GM21825 (cell line): Measurements from ENCODE around the gene VPS35.
"Not testable (repeated sequence)": the region's sequence is repeated elsewhere in the genome, so short reads cannot be mapped to it uniquely, and the experiment has no call there.

Source experiments
- ATAC-seq: cut with Tn5 transposase; IDR thresholded peaks from one replicate; pipeline ENCODE4 v1.9.1; 2021; ENCODE audit warnings: mild to moderate bottlenecking, moderate library complexity; ENCODE audit not compliant: unreplicated experiment

Gene VPS35

DNA sequence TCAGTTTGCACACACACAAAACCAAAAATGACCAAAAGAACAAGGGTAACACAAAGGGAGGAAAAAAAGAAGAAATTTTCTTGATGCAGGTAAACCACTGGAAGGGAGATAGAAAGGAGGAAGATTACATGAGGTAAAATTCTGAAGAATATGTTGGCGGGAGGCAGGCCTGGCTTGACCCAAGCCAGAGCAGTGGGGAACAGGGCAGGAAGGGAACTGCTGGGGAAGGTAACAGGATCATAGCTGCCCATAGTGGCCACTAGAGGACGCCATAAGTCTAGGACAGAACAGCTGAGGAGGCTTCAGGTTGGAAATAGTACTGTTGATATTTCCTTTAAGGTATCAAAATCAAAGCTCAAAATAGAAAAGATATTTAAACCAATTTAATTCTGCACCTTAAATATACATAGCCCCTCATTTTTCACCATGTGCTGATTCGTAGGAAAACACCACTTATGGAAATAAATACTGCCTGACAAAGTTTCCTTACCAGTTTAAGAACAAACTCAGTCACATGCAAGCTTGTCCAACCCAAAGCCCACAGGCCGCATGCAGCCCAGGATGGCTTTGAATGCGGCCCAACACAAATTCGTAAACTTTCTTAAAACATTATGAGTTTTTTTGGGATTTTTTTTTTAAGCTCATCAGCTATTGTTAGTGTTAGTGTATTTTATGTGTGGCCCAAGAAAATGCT is 15.5 kb downstream of the VPS35 start:
- ATAC-seq: peak; percentile 81

DNA sequence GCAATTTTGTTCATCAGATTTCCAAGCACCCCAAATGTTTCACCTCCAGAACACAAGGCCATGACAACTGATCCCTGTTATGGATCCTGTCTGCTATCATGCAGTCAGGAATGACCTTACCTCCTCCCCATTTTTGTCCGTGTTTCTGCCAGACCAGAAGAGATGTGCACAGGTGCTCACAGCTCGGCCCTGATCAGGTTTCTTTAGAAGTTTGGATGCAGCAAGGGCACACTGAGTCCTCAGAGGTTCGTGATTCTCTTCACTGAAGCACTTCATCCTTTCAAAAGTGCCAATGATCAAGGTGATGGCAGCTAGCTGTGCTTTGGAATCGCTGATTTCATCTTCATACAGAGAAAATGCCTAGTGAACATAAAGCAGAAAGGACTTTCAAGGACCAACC is 26.9 kb downstream of the VPS35 start:
- ATAC-seq: no peak

DNA sequence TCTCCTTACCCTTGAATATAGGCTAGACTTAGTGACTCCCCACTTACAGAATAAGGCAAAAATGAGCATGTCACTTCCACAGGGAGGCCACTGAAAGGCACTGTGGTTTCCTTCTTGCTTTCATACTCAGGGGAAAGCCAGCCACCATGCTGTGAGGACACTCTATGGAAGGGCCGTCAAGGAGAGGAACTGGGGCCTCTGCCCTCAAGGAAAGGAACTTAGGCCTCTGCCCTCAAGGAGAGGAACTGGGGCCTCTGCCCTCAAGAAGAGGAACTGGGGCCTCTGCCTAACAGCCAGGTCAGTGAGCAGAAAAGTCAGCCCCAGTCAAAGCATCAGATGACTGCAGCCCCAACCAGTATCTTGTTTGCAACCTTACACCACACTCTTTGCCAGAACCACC is 30.1 kb downstream of the VPS35 start:
- ATAC-seq: peak; percentile 94

DNA sequence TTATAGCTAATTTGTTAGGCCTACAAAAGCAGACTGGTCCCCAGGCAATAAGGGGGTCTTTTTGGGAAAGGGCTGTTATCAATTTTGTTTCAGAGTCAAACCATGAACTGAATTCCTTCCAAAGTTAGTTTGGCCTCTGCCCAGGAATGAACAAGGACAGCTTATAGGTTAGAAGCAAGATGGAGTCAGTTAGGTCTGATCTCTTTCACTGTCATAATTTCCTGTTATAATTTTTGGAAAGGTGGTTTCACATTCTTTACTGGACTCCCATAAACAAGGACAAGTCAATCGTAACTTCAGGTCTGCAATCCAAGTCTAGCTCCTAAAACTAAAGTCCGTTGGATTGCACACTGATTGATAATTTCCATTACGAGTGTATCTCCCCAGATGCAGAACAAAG is 37.7 kb downstream of the VPS35 start:
- ATAC-seq: no peak

GRCh38 chr16:46650254-46650623 is 38.7 kb downstream of the VPS35 start:
- ATAC-seq: no peak

- no peak for ATAC-seq
Measured at GRCh38 chr16:46649588-46650253, 39.3 kb downstream of the VPS35 start.

DNA sequence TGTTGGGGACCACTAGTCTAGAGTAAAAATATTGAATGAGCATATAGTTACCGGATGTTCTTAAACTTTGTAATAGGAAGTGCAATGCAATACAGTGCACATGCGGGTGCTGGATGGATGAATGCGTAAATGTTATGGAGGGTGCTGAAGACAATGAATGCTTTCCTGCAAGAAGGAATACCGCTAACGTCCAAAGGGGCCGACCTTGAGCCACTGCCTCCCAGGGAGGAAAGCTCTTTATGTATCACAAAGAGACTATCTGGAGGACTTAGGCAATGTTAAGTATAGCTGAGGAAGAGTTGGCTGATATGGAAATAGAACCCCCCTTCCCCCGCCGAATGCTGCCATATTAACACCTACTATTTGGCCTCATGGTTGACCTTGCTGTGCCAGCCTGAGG is 40.3 kb downstream of the VPS35 start:
- ATAC-seq: no peak

DNA sequence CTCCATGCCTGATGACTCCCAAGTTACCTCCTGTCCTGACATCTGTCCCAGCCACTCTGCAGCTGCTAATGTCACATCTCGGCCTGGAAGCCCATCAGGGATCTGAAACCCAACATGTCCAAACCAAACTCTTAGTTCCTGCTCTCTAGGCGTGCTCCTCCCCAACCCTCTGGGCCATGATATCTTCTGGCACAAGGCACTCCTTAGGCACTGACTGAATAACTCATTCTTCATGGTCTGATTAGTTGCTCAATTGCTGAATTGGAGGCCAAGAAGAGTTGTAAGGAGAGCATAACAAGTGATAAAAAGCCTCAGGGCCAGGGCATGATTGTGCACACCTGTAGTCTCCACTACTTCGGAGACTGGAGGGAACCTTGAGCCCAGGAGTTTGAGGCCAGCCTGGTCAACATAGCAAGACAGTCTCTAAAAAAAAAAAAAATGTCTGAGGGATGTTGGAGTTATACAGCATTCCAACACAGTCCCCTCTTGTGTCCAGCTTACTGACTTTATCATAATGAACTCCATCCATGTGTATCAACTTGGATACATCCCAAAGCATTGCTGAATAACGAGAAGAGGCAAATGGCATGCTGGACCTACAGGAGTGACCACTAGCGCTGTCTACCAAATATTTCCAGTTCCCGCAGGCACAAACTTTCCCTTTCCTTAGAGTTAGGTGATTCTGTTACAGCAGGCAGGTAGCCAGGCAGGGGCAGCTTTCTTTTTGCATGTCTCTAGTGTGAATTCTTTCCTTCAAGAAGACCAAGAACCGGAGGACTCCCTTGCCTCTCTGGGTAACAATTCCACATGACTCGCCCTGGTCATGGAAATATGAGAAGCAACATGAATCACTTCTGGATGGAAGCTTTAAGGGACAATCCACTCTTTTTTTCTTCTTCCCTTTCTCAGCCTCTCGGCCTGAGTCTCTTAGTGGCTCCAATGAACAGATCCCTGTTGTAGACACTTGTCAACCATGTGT is 49.7 kb downstream of the VPS35 start:
- no peak for ATAC-seq

DNA sequence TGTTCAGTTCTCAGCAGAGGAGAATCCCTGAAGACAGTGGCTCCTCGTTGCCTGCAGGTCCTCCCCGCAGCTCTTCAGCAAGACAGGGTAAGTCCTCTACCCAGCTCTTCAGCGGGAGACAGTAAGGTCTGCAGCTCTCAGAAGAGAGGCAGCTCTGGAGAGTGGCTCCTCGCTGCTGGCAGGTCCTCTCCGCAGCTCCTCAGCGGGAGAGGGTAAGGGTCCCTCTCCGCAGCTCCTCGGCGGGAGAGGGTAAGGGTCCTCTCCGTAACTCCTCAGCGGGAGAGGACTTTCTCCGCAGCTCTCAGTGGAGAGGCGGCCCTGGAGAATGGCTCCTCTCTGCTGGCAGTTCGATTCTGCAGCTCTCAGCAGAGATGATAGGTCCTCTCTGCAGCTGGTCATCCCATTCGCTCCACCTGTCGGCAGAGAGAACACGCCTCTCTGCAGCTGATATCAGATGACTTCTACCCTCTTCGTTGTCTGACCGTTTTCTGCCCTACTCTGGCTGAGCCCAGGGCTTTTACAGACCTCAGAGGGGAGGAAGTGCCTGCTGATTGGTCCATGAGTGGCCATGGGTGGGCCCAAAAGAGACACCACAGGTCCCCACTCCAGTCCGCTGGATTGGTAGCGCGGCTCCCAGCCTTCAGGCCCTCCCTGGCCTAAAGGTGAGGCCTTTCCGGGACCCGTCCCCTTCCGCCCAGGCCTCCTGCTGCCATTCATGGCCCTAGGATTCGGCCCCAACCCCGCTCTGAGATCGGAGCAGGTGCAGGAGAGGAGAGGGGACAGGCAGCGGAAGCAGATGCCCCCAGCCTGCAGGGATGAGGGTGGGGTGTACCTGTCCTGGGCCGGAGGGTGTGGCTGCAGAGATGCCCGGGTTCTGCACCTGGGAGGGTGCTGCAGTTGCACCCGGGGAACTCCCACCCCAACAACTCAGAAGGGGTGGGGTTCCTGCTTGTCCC is 55.9 kb downstream of the VPS35 start:
- ATAC-seq: no peak

DNA sequence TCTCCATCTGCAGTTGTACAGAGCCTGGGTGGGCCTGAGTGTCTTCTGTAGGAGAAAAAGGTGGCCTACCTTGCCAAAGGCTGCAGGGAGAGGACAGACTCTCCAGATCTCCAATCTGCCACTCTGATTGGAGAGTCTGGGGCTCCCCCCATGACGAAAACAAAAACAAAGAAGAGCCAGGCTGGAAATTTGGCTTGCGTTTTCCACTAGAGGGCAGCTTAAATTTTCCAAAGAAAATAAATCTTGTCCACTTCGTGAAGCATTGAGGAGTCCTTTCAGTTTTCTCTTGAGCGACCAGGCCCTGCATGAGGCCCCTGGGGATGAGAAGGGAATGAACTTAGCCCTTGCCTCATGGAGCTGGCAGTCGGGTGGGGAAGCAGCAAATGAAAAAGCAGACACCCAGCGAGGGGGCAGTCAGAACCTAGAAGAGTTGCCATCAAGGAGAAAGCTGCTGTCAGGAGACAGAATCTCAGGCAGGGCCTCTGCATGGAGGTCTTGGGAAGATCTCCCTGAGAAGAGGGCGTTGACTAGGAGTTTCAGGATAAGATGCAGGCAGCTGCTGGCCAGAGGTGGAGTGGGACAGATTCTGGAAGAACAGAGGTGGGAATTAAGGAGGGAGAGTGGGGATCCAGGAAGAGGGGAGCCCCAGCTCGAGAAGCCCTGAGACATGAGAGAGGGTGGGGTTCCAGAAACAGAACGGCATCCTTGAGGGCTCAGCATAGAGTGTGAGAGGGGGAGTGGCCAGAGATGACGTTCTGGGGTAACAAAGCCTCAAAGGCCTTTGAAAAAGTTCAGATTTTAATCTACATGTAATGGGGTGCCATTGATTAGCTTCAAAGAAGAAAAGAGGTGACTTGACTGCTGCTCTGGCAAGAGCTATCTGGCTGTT is 59.4 kb downstream of the VPS35 start:
- no peak for ATAC-seq

DNA sequence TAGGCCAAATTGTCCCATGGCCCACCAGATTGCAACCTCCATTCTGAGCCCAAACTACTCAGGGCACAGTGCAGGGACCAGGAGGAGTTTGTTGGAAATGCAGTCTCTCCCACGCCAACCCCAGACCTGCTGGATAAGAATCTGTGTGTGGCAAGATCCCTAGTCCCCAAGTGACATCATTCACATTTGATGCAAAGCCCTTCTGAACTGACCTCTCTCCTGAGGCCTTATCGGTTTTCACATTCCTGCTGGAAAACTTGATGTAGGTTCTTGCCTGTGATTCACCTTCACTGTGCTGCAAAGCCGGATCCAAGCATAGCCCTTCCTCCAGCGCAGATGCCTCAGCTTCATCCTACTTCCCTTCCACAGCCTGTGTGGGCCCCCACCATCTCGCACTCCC is 61.2 kb downstream of the VPS35 start:
- no peak for ATAC-seq

GRCh38 chr16:46626681-46627080 is 62.3 kb downstream of the VPS35 start:
- ATAC-seq: not testable (repeated sequence)

- ATAC-seq: not testable (repeated sequence)
Measured at GRCh38 chr16:46624862-46625261, 64.1 kb downstream of the VPS35 start.

DNA sequence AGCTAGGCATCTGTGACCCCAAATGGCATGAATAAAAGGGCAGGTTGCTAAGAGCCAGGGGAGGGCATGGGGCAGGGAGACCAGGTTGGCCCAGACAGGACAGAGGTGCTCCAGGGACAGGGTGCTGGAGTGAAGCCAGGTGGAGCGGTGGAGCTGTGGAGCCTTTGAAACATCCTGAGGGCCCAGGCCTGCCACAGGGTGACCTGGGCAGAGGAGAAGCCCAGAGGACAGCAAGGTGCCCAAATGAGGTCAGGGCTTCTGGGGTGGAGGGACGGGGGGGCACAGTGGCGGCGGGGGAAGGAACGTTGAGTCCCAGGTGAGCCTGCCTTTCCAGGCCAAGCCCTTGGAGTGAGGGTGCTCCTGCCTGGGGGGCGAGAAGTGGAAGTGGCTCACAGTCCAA is 65.3 kb downstream of the VPS35 start:
- not testable (repeated sequence) for ATAC-seq

- not testable (repeated sequence) for ATAC-seq
Measured at GRCh38 chr16:46623246-46623645, 65.7 kb downstream of the VPS35 start.

GRCh38 chr16:46621934-46622676 is 66.9 kb downstream of the VPS35 start:
- ATAC-seq: no peak

- peak; percentile 94 for ATAC-seq
Measured at GRCh38 chr16:46621006-46621933, 67.7 kb downstream of the VPS35 start, which contains the start of gene SHCBP1. SHCBP1 (minus strand) TSS chr16:46621379; CDS start chr16:46621359, 20 bp downstream.
